HG02870 (cell line): ENCODE measurements around the gene EFL1.
"Not testable (repeated sequence)": the region's sequence is repeated elsewhere in the genome, so short reads cannot be mapped to it uniquely, and the experiment has no call there.

Experiments used
- ATAC-seq: cut with Tn5 transposase; IDR thresholded peaks from one replicate; pipeline ENCODE4 v1.9.1; 2021; ENCODE audit warnings: mild to moderate bottlenecking, moderate library complexity; ENCODE audit not compliant: unreplicated experiment

The EFL1 gene

GRCh38 chr15:82262422-82263026 lies at the start of gene EFL1, which contains the start of gene SAXO2:
Gene EFL1, minus strand, starts transcription at chr15:82262734. Its CDS starts 956 bp downstream, at chr15:82261778.
Gene SAXO2, plus strand, starts transcription at chr15:82262818. Its CDS starts 62 bp downstream, at chr15:82262880.
- ATAC-seq, result peak; percentile 93

- not testable (repeated sequence) for ATAC-seq
Observed at GRCh38 chr15:82311321-82311720, 48.8 kb upstream of the EFL1 start.

- ATAC-seq, result no peak
Observed at GRCh38 chr15:82309802-82310201, 47.3 kb upstream of the EFL1 start.

GRCh38 chr15:82307714-82308081 lies 45.2 kb upstream of the EFL1 start:
- ATAC-seq, result no peak

GRCh38 chr15:82306791-82307713 lies 44.5 kb upstream of the EFL1 start:
- no peak for ATAC-seq

GRCh38 chr15:82305621-82306048 lies 43.1 kb upstream of the EFL1 start:
- ATAC-seq, result no peak

GRCh38 chr15:82304778-82305090 lies 42.2 kb upstream of the EFL1 start:
- ATAC-seq, result no peak

- ATAC-seq, result no peak
Observed at GRCh38 chr15:82303956-82304777, 41.6 kb upstream of the EFL1 start.

GRCh38 chr15:82301296-82302016 lies 38.9 kb upstream of the EFL1 start:
- ATAC-seq, result no peak

- ATAC-seq, result no peak
Observed at GRCh38 chr15:82300883-82301282, 38.3 kb upstream of the EFL1 start.

GRCh38 chr15:82300326-82300725 lies 37.8 kb upstream of the EFL1 start:
- not testable (repeated sequence) for ATAC-seq

GRCh38 chr15:82299511-82299914 lies 37.0 kb upstream of the EFL1 start:
- not testable (repeated sequence) for ATAC-seq

GRCh38 chr15:82298520-82298919 lies 36.0 kb upstream of the EFL1 start:
- ATAC-seq, result no peak

GRCh38 chr15:82298032-82298431 lies 35.5 kb upstream of the EFL1 start:
- ATAC-seq, result no peak

- ATAC-seq, result no peak
Observed at GRCh38 chr15:82297546-82297945, 35.0 kb upstream of the EFL1 start.

GRCh38 chr15:82294061-82294690 lies 31.6 kb upstream of the EFL1 start:
- ATAC-seq, result no peak

- ATAC-seq, result no peak
Observed at GRCh38 chr15:82292271-82292670, 29.7 kb upstream of the EFL1 start.

- not testable (repeated sequence) for ATAC-seq
Observed at GRCh38 chr15:82288202-82288601, 25.7 kb upstream of the EFL1 start.

GRCh38 chr15:82286475-82286874 lies 23.9 kb upstream of the EFL1 start:
- ATAC-seq, result peak; percentile 86

GRCh38 chr15:82284381-82284780 lies 21.8 kb upstream of the EFL1 start:
- not testable (repeated sequence) for ATAC-seq
